Measurements from ENCODE around the gene SLC35G1. TPM values are rescaled to one million over a fixed set of nuclear protein-coding genes. Genes with fewer than 3 reads are reported as not detected.

The SLC35G1 gene
- total RNA-seq = 3.1 and 4.3 TPM in 2 replicates

DNA sequence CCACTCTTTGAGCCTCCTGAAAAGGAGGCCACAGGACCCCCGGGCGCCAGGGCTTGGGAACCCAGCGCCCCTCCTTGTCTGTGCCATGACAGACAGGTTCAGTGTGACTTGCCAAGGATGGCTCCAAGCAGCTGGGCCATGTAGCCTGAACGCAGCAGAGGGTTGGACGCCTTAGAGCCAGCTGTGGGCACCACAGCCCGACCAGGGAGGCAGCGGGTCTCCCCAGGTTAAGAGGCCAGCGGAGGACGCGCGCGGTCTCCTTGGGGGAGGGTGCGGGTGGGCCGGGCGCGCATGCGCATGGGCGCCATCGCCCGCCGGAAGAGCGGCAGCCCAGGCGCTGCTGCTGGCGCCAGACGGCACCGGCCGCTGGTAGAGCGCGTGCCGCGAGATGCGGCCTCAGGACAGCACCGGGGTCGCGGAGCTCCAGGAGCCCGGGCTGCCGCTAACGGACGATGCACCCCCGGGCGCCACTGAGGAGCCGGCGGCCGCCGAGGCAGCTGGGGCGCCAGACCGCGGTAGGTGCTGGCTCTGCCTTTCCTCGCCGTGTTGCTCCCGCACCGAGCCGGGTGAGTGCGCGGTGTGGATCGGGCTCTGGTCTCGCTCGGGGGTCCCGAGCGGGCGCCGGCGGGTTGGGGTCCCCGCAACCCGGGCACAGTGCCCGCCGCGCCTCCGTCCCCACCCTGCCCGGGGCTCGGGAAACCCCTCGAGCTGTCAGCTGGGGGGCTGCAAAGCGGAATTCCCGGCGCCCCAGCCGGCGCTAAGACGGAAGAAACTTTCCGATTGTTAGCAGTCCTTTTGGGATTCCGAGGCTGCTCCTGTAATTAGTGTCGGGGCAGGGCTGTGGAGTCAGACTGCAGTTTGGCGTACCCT lies at the start of gene SLC35G1:
TSS of gene SLC35G1 (plus strand) at position 333 of the 870 bp plus-strand sequence. CDS start at position 389, 56 bp downstream.

Other genes with a start within 250 kb of the SLC35G1 start
- 4.8 and 8.4 TPM in 2 replicates for gene FRA10AC1, start 191.4 kb upstream of the SLC35G1 start, total RNA-seq
- not detected in 2 replicates for gene LGI1, start 136.0 kb upstream of the SLC35G1 start, total RNA-seq
- gene PLCE1, start 100.0 kb downstream of the SLC35G1 start, total RNA-seq = under 0.01 and 2.9 TPM in 2 replicates